HL-60 (cell line): ENCODE data around the gene TUBA1B.

Source experiments
- CTCF ChIP-seq: IDR thresholded peaks from one replicate; pipeline ENCODE4 v1.5.1; 2011; ENCODE audit warnings: low read length, control low read depth, inconsistent platforms; ENCODE audit not compliant: insufficient read depth
- POLR2AphosphoS5 ChIP-seq: IDR thresholded peaks from 2 replicates; pipeline ENCODE4 v1.6.1; 2012; ENCODE audit warnings: low read depth
- REST ChIP-seq: IDR thresholded peaks from 2 replicates; pipeline ENCODE4 v1.6.1; 2012; ENCODE audit warnings: low read depth; ENCODE audit not compliant: insufficient replicate concordance

DNA sequence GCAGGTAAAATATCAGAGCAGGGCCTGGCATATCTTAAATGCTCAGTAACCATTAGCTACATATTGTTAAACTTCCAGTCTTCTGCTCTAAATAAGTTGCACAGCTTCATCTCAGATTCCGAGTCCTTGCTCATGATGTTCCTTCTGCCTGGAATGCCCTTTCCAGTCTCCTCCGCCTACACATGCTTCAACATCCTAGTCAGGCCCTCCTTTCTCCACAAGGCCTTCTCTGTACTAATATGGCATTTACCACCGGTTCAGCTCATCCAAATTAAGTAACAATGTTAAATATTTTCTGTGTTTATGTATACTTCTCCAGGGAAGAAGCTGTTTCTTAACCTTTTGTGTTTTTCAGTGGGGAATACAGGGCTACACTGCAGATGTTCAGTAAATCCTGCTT lies 45.1 kb downstream of the TUBA1B start:
- TF ChIP-seq CTCF (no peak), POLR2AphosphoS5 (no peak), REST (no peak)
